PC-9 (cell line): Measurements from ENCODE around the gene CDYL2.

Experiments used
- CTCF ChIP-seq: fragments of 200-600 bp; sonication (generic); conservative IDR thresholded peaks from 2 replicates; pipeline ENCODE4 v1.6.1; 2017; ENCODE audit warnings: mixed run types, antibody characterized with exemption, mild to moderate bottlenecking, moderate library complexity
- EZH2 ChIP-seq: fragments of 200-600 bp; sonication (generic); IDR thresholded peaks from 2 replicates; pipeline ENCODE4 v1.8.0; 2017; ENCODE audit warnings: antibody characterized with exemption, low read depth

GRCh38 chr16:80710918-80711317 is 93.5 kb downstream of the CDYL2 start:
- TF ChIP-seq CTCF, result no peak
- no peak for TF ChIP-seq EZH2
